GM19099 (cell line): ENCODE measurements around the gene NPSR1.

Experiments
- POLR2A ChIP-seq: IDR thresholded peaks from 3 replicates; pipeline ENCODE4 v1.6.1; 2011; ENCODE audit warnings: low read depth; ENCODE audit not compliant: insufficient read length; ENCODE audit errors: extremely low read depth

The NPSR1 gene

DNA sequence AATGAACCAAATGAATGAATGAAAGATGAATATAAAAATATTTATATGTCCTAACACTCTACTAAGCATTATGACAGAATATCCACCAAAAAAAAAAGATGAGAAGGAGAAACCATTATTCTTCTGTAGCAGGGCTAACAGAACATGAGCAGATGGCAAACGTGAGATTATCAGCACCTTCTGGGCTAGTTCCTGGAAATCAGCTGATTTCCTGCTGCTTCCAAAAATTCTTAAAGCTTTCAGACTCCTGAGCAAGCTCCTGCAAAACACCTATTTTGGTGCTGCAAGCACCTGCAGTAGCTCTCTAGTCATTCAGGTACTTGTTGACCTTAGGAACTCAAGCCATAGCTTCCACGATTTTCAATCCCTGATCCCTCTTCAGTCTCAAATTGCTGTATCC, 51.8 kb downstream of the NPSR1 start:
- TF ChIP-seq POLR2A: no peak

DNA sequence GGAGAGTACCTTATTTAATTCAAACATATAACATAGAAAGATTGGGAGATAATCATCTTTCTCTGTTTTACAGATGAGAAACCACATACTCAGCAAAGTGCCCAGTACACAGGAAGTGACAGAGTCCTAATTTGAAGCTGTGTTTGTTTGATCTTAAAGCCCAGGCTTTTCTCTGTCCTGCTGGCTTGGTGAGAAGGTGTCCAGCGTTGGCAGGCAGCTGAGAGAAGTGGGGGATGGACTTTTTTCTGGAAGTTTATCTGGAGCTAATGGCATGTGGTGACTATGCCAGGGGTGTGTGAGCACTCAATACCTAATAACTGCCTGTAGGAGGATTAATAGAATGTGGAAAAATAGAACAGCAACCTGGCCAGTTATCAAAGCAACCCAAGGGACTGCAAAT, 60.8 kb downstream of the NPSR1 start:
- TF ChIP-seq POLR2A: no peak

DNA sequence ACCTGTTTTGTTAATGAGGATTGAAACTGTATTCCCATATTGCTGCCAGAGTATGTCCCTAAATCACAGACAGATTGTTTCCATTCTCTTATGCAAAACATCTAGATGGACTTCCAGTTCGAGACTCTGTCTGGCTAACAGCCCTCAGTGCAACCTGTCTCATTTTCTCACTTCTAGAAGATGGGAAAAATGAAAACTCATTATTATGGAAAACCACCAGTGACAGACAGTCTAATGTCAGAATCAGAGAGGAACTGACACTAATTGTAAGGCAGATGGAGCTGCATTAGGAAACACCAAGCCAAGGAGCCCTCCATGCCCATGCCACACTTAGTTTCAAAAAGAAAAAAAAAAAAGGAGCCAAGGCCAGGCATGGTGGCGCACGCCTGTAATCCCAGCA, 61.6 kb downstream of the NPSR1 start:
- TF ChIP-seq POLR2A: no peak

DNA sequence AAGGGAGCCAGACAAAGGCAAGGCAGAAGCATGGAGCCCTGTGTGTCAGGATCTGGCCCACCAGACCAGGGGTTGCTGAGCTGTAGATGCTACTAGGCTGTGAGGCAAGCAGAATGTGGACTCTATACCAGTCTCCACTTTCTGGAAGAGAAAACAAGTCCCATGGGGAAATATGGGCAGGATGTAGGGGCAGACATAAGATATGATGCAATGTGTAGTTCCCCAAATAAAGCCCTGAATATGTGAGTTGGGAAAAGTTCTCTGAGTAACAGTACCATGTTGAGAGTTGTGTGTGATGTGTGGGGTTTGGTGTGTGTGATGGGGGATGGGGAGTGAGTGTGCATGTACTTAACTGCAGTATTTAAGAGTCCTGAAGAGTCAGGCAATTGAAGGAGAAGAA, 62.3 kb downstream of the NPSR1 start:
- TF ChIP-seq POLR2A: no peak

DNA sequence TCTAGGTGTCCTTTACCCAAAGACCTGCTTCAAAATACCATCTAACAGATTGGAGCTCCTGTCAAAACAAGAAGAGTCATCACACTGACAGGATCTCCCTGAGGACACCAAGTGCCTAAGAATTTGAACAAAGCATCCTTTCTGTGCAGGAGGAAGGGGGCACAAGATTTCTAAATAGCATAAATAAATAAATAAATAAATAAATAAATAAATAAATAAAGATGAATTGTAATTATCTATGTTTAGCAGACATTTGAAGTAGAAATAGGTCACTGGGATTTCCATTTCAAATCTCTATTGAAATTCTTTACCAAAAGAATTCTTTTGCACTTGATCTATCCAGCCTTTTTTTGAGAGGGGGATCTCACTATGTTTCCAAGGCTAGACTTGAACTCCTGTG, 65.3 kb downstream of the NPSR1 start:
- no peak for TF ChIP-seq POLR2A

DNA sequence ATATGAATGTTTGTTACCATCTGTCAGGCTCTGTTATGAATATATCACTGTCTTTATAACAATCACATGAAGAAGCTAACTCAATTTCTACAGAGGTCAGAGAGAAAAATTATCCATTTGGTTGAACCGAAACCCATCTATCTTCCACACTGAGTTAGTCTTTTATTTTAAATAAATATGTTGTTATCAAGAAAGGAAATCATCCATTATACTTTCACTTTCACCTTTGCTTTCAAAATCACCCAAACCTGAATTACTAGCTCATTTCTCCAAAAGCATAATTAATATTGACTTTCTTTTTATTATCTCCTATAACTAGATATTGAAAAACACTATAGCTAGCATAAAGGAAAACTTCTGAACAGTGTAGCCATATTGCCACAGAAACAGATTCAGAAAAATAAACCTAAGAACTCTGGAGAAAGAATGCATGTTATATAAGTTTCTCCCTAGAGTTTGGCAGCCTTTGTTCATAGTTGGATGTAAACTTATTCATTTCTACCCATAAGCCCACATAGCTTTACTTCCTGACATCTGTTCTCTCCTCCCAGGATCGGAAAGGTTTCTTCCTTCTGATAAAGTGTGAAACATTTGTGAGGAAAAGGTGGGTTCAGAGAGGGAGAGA, 66.0 kb downstream of the NPSR1 start:
- TF ChIP-seq POLR2A: no peak

DNA sequence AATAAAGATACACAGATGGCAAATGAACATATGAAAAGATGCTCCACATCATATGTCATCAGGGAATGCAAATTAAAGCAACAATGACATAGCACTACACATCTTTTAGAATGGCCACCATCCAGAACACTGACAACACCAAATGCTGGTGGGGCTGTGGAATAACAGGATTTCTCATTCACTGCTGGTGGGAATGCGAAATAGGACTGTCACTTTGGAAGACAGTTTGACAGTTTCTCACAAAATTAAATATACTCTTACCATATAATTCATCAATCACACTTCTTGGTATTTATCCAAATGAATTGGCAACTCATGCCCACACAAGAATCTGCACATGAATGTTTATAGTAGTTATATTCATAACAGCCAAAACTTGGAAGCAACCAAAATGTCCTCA, 68.2 kb downstream of the NPSR1 start:
- TF ChIP-seq POLR2A: no peak

DNA sequence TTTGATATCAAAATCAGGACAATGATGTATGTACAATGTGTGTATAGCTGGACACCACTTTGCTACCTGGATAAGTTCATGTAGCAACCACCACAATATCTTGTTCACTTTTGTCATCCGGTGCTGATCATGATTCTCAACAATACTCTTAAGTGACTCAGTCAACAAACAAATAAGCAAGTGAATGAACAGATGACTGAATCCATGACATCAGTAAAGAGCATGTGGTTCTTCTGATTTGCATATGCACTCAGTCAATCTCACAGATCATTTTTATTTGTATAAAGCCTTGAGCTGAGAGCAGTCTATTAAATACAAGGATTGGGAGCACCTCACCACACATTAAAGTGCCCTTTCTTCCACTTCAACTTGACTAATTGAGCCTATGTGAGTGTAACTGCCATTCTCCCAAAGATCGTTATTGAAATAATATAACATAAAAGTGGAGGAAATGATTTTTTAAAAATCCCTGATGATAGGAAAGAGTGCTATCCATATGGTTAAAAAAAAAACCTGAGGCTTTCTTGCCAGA, 69.5 kb downstream of the NPSR1 start:
- TF ChIP-seq POLR2A: no peak

DNA sequence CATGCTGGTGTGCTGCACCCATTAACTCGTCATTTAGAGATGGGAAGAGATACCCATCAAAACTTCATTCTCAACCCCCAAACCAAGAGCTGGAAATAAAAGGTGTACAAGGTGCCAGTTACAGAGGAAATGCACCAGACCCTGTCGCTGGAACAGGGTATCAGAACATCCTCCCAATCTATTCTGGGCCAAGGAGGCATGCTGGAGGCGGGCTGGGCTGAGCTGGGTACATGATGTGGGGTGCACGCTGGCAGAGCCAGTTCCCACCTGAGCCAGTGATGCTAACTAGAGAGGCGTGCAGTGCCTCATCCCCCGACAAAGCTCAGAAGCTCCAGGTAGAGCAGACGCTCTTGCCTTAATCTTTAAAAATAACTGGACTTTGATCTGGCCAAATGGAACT, 70.1 kb downstream of the NPSR1 start:
- TF ChIP-seq POLR2A: no peak

DNA sequence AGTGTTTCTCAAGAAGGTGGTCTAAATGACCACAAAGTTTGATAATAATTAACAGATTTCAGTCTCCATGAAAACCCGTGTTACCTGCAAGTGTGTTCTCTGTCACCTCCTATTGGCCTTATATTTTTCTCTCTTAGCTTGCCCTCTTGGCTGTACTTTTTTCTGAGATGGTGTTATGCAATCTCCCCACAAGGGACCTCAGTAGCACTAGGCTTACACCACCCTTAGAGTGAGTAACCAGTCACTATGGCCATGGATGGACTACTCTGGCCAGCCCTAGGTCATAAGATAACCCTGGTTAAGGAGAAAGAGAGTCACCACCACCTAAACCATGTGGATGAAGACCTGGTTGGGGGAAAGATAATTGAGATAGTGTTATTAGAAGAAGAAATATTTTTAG, 76.8 kb downstream of the NPSR1 start:
- TF ChIP-seq POLR2A: no peak

DNA sequence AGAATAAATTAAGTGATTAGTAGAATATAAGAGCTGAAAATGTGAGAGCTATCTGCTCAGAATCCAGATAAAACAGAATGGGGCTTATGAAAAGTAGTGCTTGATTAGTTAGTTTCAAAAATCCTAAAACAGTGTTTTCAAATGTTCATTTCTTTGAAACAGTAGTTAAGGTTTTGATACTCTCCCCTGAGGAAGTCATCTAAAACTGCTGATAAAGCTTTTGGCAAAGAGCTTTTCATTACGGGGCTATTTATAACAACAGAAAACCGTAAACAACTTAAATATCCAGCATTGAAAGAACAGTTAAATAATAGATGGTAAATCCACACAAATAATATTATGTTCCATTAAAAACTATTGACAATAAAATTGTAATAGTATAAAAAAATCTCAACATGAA, 77.5 kb downstream of the NPSR1 start:
- TF ChIP-seq POLR2A: no peak

DNA sequence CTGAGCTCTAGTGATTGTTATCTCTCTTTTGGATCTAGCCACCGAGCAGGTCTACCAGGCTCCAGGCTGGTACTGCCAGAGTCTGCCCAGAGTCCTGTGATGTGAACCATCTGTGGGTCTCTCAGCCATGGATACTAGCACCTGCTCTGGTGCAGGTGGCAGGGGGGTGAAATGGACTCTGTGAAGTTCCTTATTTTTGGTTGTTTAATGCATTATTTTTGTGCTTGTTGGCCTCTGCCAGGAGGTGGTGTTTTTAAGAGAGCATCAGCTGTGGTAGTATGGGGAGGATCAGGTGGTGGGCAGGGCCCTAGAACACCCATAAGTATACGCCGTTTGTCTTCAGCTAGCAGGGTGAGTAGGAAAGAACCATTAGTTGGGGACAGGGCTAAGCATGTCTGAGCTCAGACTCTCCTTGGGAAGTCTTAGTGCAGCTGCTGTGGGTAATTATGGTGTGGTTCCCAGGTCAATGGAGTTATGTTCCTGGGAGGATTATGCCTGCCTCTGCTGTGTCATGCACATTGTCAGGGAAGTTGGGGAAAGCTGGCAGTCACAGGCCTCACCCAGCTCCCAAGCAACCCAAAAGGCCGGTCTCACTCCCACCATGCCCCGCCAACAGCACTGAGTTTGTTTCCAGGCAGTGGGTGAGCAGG, 81.8 kb downstream of the NPSR1 start:
- TF ChIP-seq POLR2A: no peak

DNA sequence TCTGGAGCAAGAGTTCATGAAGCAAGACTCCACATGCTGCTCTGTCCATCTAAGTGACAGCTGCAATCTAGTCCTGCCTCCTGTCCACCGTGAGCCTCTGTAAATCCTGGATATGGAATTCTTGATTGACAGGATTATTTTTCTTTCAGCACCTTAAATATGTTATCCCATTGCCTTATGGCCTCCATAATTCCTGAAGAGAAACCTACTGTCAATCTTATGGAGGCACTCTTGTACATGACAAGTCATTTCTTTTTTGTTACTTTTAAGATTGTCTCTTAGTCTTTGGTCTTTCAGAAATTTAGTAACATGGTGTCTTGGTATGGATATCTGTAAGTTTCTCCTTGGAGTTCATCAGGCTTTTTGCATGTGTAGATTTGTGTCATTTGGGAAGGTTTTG, 82.8 kb downstream of the NPSR1 start:
- no peak for TF ChIP-seq POLR2A

DNA sequence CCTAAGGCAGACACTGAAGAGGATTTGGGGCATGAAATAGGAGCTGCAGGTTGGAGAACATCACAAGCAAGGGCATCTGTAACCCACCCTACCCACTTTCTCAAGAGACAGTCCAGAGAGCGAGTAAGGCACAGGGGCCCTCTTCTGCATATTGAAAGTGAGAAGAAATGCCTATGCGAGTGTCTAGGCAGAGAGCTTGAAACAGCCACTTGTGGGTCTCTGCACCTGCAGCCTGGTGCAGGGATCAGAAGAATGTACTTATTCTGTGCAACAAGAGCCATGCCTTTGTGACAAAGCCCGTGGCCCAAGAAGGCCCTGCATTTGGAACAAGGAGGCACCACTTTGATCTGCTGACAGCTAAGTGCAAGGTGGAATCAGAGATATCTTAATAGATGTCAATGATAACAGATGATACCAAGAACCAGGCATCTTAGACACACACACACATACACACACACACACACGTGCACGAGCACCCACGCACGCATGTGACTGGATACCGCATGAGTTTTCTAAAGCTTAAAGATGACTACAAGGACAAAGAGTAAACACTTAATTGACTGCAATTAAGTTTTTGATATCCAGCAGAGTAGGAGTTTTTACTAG, 89.3 kb downstream of the NPSR1 start:
- no peak for TF ChIP-seq POLR2A

DNA sequence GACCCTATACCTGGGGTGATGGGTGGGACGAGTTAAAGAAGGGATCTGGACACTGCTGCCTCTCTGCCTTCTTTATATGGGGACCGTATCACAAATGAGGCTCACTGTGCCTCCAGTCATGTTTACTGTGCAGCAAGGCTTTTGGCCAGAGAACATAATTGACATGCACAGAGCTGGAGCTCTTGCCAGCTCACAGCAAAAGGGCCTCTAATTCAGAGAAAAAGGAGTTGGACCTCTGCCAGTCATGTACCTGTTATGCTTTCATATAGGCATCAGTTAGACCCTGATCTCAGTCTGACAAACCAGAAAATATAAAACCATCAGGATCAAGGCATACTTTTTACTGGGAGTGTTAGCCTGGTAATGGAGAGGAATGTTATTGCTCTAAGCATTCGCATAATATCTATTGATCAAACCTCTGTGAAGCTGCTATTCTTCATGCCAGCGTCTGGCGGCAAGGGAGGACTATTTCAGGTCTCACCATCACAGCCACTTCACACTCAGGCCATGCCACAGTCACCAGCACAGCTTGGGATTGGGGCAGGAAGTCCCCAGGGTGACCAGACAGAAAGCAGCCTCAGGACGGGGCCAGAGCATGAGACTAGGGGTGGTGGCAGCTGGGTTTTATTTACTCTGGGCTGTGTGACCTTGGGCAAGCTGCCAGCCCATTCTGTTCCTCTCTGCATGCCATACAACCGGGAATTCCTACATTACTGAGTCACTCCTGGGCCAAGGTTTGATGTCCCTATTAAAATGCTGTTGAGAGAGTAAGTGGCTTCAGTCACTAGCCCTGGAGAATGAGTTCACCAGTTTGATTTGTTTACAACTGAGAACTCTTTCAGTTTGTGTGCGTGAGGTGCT, 90.1 kb downstream of the NPSR1 start:
- no peak for TF ChIP-seq POLR2A
